Measurements from ENCODE around the gene ITPKB. TPM values are rescaled to one million over a fixed set of nuclear protein-coding genes. Genes with fewer than 3 reads are reported as not detected.

Gene ITPKB
- total RNA-seq, 1 experiment from 2014 or later = 9.5 TPM

DNA sequence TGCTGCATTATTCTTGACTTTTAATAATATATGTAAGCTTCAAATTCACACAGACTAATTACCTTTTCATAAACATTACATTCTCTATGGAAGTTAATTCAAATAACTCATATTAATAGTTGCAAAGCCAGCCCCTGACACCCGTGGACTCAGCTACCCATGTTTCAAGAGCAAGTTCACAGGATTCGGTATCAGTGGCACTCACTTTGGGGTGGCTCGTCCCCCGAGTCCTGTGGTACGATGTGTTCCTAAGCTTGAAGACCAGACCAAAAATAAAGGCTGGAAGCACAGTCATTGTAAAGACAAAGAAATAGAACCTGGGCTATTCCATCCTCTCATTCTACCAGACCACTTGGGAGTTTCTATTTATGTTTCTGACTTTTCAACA lies 70.9 kb downstream of the ITPKB start:
- ChIA-PET CTCF (interaction anchor here (0.7 to 1.4 kb wide), 7 partner anchors 9 to 244 kb away, joined by 3 read pairs; no protein-coding TSS in a partner anchor), POLR2A (interaction anchor here (1.2 to 2.1 kb wide), 4 partner anchors 8 to 35 kb away, joined by 4 to 8 read pairs (median 8); no protein-coding TSS in a partner anchor)
- no peak overlapping the region for H3K4me3 Mint-ChIP-seq (ENCODE audit: unreplicated experiment)
- H3K4me1 Mint-ChIP-seq (ENCODE audit: insufficient read depth, unreplicated experiment) = peaks cover 6% of the 10 kb centered on the region
- no peak for DNase-seq (ENCODE audit: unreplicated experiment)
- no peak overlapping the region for H3K27ac Mint-ChIP-seq (ENCODE audit: low read depth, unreplicated experiment)
- intact Hi-C loops (cut with micrococcal nuclease) = no loop called here
- TF ChIP-seq, protein P1, sequence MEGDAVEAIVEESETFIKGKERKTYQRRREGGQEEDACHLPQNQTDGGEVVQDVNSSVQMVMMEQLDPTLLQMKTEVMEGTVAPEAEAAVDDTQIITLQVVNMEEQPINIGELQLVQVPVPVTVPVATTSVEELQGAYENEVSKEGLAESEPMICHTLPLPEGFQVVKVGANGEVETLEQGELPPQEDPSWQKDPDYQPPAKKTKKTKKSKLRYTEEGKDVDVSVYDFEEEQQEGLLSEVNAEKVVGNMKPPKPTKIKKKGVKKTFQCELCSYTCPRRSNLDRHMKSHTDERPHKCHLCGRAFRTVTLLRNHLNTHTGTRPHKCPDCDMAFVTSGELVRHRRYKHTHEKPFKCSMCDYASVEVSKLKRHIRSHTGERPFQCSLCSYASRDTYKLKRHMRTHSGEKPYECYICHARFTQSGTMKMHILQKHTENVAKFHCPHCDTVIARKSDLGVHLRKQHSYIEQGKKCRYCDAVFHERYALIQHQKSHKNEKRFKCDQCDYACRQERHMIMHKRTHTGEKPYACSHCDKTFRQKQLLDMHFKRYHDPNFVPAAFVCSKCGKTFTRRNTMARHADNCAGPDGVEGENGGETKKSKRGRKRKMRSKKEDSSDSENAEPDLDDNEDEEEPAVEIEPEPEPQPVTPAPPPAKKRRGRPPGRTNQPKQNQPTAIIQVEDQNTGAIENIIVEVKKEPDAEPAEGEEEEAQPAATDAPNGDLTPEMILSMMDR (IDR thresholded peaks at IDR 0.05; ENCODE audit: unreplicated experiment) = no peak
- H3K36me3 Mint-ChIP-seq (ENCODE audit: insufficient read depth, unreplicated experiment) = no peaks in the 10 kb centered on the region
- H3K27me3 Mint-ChIP-seq (ENCODE audit: insufficient read depth, unreplicated experiment) = no peaks in the 10 kb centered on the region
- BruUV-seq (replicated peaks) = no TSS peak
- H3K9me3 Mint-ChIP-seq (ENCODE audit: unreplicated experiment) = no peaks in the 10 kb centered on the region

DNA sequence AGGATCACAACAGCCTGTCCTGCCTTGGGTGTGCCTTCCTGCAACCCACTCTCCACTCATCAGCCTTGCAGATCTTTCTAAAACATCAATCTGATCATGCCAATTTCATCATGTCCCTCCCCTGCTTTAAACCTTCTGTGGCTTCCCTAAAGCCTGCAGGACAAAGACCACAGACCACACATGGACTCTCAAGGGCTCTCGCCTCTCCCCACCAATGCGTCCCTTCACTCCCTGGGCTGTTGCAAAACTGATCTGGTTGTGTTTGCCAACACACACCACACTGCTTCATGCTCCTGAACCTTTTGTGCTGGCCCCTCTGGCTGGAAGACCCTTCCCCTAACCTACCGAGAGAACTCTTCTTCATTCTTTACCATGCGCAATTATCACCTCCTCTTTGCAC lies 72.4 kb downstream of the ITPKB start:
- ChIA-PET POLR2A (no interaction called here), CTCF (no interaction called here)
- intact Hi-C loops (cut with micrococcal nuclease) = no loop called here
- H3K36me3 Mint-ChIP-seq (ENCODE audit: insufficient read depth, unreplicated experiment) = no peaks in the 10 kb centered on the region
- H3K4me1 Mint-ChIP-seq (ENCODE audit: insufficient read depth, unreplicated experiment) = peaks cover 21% of the 10 kb centered on the region
- no peaks in the 10 kb centered on the region for H3K27me3 Mint-ChIP-seq (ENCODE audit: insufficient read depth, unreplicated experiment)
- H3K9me3 Mint-ChIP-seq (ENCODE audit: unreplicated experiment) = no peaks in the 10 kb centered on the region
- no peak for DNase-seq (ENCODE audit: unreplicated experiment)
- no peak overlapping the region for H3K4me3 Mint-ChIP-seq (ENCODE audit: unreplicated experiment)
- peak overlapping the region; percentile 1 for H3K27ac Mint-ChIP-seq (ENCODE audit: low read depth, unreplicated experiment)
- TF ChIP-seq, protein P1 (IDR thresholded peaks at IDR 0.05; ENCODE audit: unreplicated experiment) = no peak
- no TSS peak for BruUV-seq (replicated peaks)

DNA sequence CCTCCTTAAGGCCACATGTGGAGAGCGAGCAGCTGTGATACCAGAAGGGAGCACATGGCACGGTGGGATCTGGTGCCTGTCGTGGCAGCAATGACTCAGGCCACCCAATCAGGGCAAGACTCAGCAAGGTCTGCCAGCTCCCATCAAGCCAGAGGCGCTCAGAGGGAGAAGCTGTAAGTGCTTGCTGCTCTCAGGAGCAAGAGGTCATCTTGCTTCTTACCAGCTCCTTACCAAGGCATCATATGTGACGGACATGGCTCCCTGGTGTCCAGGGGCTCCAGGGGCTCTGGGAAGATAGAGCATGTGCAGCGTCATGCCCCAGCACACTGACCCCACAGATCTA lies 72.9 kb downstream of the ITPKB start:
- H3K4me1 Mint-ChIP-seq (ENCODE audit: insufficient read depth, unreplicated experiment) = peaks cover 25% of the 10 kb centered on the region

DNA sequence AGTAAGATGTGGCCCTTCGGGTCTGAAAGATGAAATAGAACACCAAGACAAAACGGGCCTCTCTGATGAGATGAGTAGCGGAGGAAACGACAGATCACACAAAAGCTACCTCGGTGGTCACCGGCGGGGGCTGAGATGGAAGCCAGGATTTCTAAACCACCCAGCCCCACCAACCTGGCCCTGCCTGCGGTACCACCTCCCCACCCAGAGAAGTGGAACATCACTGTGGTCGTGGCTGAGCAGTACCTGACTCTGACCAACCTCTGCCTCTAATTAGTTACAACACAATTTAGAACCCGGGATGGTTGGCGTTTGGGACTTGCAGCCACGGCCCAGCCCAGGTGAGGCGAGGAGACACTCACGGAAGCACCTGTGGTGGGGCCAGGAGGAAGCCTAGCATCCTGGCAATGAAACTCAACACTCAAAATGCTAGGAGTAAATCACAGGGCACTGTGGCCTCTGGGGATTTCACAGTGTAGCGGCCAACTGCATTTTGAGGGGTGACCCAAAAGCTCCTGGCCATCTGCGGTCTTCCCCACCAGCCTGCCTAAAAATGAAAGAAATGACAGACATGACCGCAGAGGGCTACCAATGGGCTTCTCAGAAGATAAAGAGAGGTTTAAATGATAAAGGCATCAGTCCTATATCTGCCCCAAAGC lies 73.4 kb downstream of the ITPKB start:
- ChIA-PET POLR2A (interaction anchor here (0.8 to 1.3 kb wide), 2 partner anchors 11 to 37 kb away, joined by 4 to 5 read pairs; no protein-coding TSS in a partner anchor), CTCF (interaction anchor here (1.2 kb wide), 1 partner anchor 35 kb away, joined by 4 read pairs; no protein-coding TSS in a partner anchor)
- H3K9me3 Mint-ChIP-seq (ENCODE audit: unreplicated experiment) = no peaks in the 10 kb centered on the region
- BruUV-seq (replicated peaks) = no TSS peak
- H3K27me3 Mint-ChIP-seq (ENCODE audit: insufficient read depth, unreplicated experiment) = no peaks in the 10 kb centered on the region
- H3K36me3 Mint-ChIP-seq (ENCODE audit: insufficient read depth, unreplicated experiment) = no peaks in the 10 kb centered on the region
- no peak overlapping the region for H3K27ac Mint-ChIP-seq (ENCODE audit: low read depth, unreplicated experiment)
- intact Hi-C loops (cut with micrococcal nuclease) = no loop called here
- peaks cover 25% of the 10 kb centered on the region for H3K4me1 Mint-ChIP-seq (ENCODE audit: insufficient read depth, unreplicated experiment)
- H3K4me3 Mint-ChIP-seq (ENCODE audit: unreplicated experiment) = no peak overlapping the region
- no peak for DNase-seq (ENCODE audit: unreplicated experiment)
- TF ChIP-seq, protein P1 (IDR thresholded peaks at IDR 0.05; ENCODE audit: unreplicated experiment) = no peak

More for the DNA sequence above, 72.9 kb downstream of the ITPKB start:
- no peak overlapping the region for H3K4me3 Mint-ChIP-seq (ENCODE audit: unreplicated experiment)
- no peaks in the 10 kb centered on the region for H3K36me3 Mint-ChIP-seq (ENCODE audit: insufficient read depth, unreplicated experiment)
- H3K9me3 Mint-ChIP-seq (ENCODE audit: unreplicated experiment) = no peaks in the 10 kb centered on the region
- no peak overlapping the region for H3K27ac Mint-ChIP-seq (ENCODE audit: low read depth, unreplicated experiment)
- ChIA-PET CTCF (interaction anchor here (1.2 kb wide), 1 partner anchor 34 kb away, joined by 4 read pairs; no protein-coding TSS in a partner anchor), POLR2A (interaction anchor here (1.3 kb wide), 1 partner anchor 11 kb away, joined by 5 read pairs; no protein-coding TSS in a partner anchor)
- DNase-seq (ENCODE audit: unreplicated experiment) = no peak
- intact Hi-C loops (cut with micrococcal nuclease) = no loop called here
- no peaks in the 10 kb centered on the region for H3K27me3 Mint-ChIP-seq (ENCODE audit: insufficient read depth, unreplicated experiment)
- TF ChIP-seq, protein P1 (IDR thresholded peaks at IDR 0.05; ENCODE audit: unreplicated experiment) = no peak
- no TSS peak for BruUV-seq (replicated peaks)

Measured in MCF 10A (cell line).